Thyroid gland (tissue), 4 donors: ENCODE measurements around the gene PIK3AP1.

ENCODE experiments used
- CTCF ChIP-seq, 6 experiments: fragments of 200-600 bp in 3 of 6; fragments of 450-650 bp in 3 of 6; sonication (generic) in 3 of 6; IDR thresholded peaks; one replicate each; pipeline ENCODE4 v1.5.1; 2016 to 2019; ENCODE audit warnings: antibody characterized with exemption in 6 of 6, mild to moderate bottlenecking in 2 of 6, inconsistent platforms in 1 of 6, moderate library complexity in 1 of 6
- POLR2A ChIP-seq, 2 donors: fragments of 450-650 bp; IDR thresholded peaks; one replicate each; pipeline ENCODE4 v1.6.1; 2017; ENCODE audit warnings: antibody characterized with exemption in 2 of 2, mild to moderate bottlenecking in 2 of 2, moderate library complexity in 1 of 2

DNA sequence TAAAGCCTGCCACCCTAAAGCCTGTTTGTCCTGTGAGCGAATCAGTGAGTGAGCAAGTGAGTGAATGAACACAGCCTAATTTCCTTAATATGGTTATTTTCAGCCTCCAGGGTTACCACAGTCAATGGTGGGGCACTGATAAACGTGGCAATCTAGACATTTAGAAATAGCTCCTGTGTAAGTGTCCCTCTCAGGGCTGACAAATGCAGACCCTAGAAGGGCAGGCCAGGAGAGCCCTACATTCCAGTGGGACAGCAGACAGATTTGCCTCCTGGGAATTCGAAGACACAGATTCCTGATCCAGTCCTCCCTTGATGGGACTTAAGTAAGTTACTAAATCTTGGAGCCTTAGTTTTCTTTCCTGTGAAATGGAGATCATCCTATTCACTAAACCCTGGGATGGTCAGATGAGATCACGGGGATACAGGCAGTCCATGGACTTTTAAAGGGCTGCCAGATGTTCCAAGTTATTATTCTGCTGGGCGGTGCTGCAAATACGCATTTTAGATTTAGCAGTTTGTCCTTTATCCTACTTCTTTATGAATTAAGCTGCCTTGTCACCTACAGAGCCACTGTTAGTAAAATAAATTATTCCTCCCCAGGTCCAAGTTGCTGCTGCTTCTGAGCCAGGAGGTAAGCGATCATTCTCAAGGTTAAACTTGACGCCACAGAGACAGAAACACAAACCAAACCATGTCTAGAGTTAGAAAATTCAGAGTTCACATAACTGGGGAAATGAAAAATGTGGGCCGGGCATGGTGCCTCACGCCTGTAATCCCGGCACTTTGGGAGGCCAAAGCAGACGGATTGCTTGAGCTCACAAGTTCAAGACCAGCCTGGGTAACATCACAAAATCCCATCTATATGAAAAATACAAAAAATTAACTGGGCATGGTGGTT, 78.7 kb downstream of the PIK3AP1 start:
- no peak for TF ChIP-seq CTCF (IDR thresholded peaks at IDR 0.05)
- no peak for TF ChIP-seq POLR2A (IDR thresholded peaks at IDR 0.05)
